ENCODE data around the gene TPRN. TPM values are rescaled to one million over a fixed set of nuclear protein-coding genes. Genes with fewer than 3 reads are reported as not detected.

TPRN gene
- polyA plus RNA-seq, 1 donor from 2014 or later: 8.1 TPM

DNA sequence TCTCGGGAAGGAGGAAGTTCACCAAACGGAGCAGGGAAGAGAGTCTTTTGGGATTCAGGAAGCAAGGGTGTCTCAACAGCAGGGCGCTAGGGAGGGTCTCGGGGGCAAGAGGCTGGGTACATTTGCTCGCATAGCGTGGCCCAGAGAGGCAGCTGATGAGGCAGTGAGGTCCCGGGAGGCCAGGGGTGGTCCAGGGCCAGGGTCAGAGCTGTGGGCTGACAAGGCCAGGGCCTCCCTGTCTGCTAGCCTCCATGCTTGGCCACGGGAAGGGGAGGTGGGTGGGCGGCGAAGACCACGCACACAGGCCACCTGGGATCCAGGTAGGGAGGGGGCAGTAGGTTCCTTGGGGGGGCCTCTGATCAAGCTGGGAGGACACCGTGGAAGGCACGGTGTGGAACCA lies 11.0 kb upstream of the TPRN start:
- H3F3A ChIP-seq (ENCODE audit: insufficient read depth, low read length, poor library complexity, severe bottlenecking): no peaks in the 10 kb centered on the region
- H3K4me2 ChIP-seq (ENCODE audit: low read length): no peak overlapping the region
- H4K20me1 ChIP-seq (ENCODE audit: insufficient read depth): no peaks in the 10 kb centered on the region
- H3K27me3 ChIP-seq (ENCODE audit: insufficient read depth, low read depth, low read length): no peaks in the 10 kb centered on the region
- peaks cover 2% of the 10 kb centered on the region for H3K79me2 ChIP-seq (replicated peaks; ENCODE audit: insufficient read depth, low read length)
- H3K36me3 ChIP-seq (ENCODE audit: insufficient read depth, low read length): no peaks in the 10 kb centered on the region
- no peaks in the 10 kb centered on the region for H3K9me2 ChIP-seq (ENCODE audit: insufficient read depth, low read length)
- no peaks in the 10 kb centered on the region for H3K9me3 ChIP-seq (ENCODE audit: low read length)
- no peak for TF ChIP-seq EP300 (conservative IDR thresholded peaks at IDR 0.05; ENCODE audit: poor library complexity, severe bottlenecking)
- TF ChIP-seq SMC3 (conservative IDR thresholded peaks at IDR 0.05; ENCODE audit: poor library complexity): no peak
- TF ChIP-seq POLR2AphosphoS5 (IDR thresholded peaks at IDR 0.05): no peak
- no peak for TF ChIP-seq MXI1 (conservative IDR thresholded peaks at IDR 0.05; ENCODE audit: poor library complexity, severe bottlenecking)
- TF ChIP-seq, protein P1, sequence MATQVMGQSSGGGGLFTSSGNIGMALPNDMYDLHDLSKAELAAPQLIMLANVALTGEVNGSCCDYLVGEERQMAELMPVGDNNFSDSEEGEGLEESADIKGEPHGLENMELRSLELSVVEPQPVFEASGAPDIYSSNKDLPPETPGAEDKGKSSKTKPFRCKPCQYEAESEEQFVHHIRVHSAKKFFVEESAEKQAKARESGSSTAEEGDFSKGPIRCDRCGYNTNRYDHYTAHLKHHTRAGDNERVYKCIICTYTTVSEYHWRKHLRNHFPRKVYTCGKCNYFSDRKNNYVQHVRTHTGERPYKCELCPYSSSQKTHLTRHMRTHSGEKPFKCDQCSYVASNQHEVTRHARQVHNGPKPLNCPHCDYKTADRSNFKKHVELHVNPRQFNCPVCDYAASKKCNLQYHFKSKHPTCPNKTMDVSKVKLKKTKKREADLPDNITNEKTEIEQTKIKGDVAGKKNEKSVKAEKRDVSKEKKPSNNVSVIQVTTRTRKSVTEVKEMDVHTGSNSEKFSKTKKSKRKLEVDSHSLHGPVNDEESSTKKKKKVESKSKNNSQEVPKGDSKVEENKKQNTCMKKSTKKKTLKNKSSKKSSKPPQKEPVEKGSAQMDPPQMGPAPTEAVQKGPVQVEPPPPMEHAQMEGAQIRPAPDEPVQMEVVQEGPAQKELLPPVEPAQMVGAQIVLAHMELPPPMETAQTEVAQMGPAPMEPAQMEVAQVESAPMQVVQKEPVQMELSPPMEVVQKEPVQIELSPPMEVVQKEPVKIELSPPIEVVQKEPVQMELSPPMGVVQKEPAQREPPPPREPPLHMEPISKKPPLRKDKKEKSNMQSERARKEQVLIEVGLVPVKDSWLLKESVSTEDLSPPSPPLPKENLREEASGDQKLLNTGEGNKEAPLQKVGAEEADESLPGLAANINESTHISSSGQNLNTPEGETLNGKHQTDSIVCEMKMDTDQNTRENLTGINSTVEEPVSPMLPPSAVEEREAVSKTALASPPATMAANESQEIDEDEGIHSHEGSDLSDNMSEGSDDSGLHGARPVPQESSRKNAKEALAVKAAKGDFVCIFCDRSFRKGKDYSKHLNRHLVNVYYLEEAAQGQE (IDR thresholded peaks at IDR 0.05; ENCODE audit: borderline replicate concordance): no peak
- no peak for TF ChIP-seq TAF1 (IDR thresholded peaks at IDR 0.05; ENCODE audit: low read depth)
- TF ChIP-seq RAD21 (conservative IDR thresholded peaks at IDR 0.05): no peak
- no peak for TF ChIP-seq EZH2 (IDR thresholded peaks at IDR 0.05; ENCODE audit: borderline replicate concordance, insufficient read depth, low read length, poor library complexity, severe bottlenecking)
- TF ChIP-seq, protein P2, sequence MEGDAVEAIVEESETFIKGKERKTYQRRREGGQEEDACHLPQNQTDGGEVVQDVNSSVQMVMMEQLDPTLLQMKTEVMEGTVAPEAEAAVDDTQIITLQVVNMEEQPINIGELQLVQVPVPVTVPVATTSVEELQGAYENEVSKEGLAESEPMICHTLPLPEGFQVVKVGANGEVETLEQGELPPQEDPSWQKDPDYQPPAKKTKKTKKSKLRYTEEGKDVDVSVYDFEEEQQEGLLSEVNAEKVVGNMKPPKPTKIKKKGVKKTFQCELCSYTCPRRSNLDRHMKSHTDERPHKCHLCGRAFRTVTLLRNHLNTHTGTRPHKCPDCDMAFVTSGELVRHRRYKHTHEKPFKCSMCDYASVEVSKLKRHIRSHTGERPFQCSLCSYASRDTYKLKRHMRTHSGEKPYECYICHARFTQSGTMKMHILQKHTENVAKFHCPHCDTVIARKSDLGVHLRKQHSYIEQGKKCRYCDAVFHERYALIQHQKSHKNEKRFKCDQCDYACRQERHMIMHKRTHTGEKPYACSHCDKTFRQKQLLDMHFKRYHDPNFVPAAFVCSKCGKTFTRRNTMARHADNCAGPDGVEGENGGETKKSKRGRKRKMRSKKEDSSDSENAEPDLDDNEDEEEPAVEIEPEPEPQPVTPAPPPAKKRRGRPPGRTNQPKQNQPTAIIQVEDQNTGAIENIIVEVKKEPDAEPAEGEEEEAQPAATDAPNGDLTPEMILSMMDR (IDR thresholded peaks at IDR 0.05; ENCODE audit: poor library complexity, severe bottlenecking): no peak
- no peak overlapping the region for H3K9ac ChIP-seq (ENCODE audit: low read length)
- no peak overlapping the region for H2AFZ ChIP-seq (ENCODE audit: low read depth, low read length)
- H3K4me3 ChIP-seq (ENCODE audit: low read length): no peak overlapping the region
- no peak overlapping the region for H3K27ac ChIP-seq (ENCODE audit: low read length)

DNA sequence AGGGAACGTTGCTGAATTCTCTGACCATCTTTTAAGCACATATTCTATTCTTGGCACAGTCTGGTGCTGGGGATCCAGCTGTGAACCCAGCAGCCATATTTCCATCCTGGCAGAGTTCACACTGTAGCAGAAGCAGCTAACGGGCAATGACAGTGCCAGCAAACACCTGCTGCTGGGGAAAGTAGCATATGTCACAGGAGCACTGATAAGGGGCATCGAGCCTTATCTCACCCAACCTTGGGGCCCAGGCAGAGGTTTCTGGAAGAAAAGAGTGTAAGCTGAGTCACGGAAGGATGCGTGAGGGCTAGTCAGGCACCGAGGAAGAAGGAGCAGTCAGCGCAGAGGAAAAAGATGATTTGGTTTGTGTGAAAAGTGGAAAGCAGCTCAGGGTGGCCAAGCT lies 6.1 kb upstream of the TPRN start:
- Histone ChIP-seq H3K27me3 (ENCODE audit: insufficient read depth, low read depth, low read length) (no peaks in the 10 kb centered on the region), H4K20me1 (ENCODE audit: insufficient read depth) (no peaks in the 10 kb centered on the region), H3F3A (ENCODE audit: insufficient read depth, low read length, poor library complexity, severe bottlenecking) (no peaks in the 10 kb centered on the region), H3K27ac (ENCODE audit: low read length) (no peak overlapping the region), H3K9me3 (ENCODE audit: low read length) (no peaks in the 10 kb centered on the region), H3K9ac (ENCODE audit: low read length) (peak overlapping the region; percentile 83), H3K4me3 (ENCODE audit: low read length) (peak overlapping the region; percentile 100), H3K79me2 (replicated peaks; ENCODE audit: insufficient read depth, low read length) (peaks cover 31% of the 10 kb centered on the region), H3K4me2 (ENCODE audit: low read length) (peak overlapping the region; percentile 91), H3K9me2 (ENCODE audit: insufficient read depth, low read length) (no peaks in the 10 kb centered on the region), H3K36me3 (ENCODE audit: insufficient read depth, low read length) (no peaks in the 10 kb centered on the region), H2AFZ (ENCODE audit: low read depth, low read length) (no peak overlapping the region)
- TF ChIP-seq, protein P2 (IDR thresholded peaks at IDR 0.05; ENCODE audit: poor library complexity, severe bottlenecking): no peak
- TF ChIP-seq EP300 (conservative IDR thresholded peaks at IDR 0.05; ENCODE audit: poor library complexity, severe bottlenecking): no peak
- TF ChIP-seq POLR2AphosphoS5 (IDR thresholded peaks at IDR 0.05): no peak
- TF ChIP-seq SMC3 (conservative IDR thresholded peaks at IDR 0.05; ENCODE audit: poor library complexity): no peak
- TF ChIP-seq, protein P1 (IDR thresholded peaks at IDR 0.05; ENCODE audit: borderline replicate concordance): no peak
- no peak for TF ChIP-seq EZH2 (IDR thresholded peaks at IDR 0.05; ENCODE audit: borderline replicate concordance, insufficient read depth, low read length, poor library complexity, severe bottlenecking)
- TF ChIP-seq MXI1 (conservative IDR thresholded peaks at IDR 0.05; ENCODE audit: poor library complexity, severe bottlenecking): no peak
- TF ChIP-seq TAF1 (IDR thresholded peaks at IDR 0.05; ENCODE audit: low read depth): no peak
- no peak for TF ChIP-seq RAD21 (conservative IDR thresholded peaks at IDR 0.05)
